GM18861 (cell line): ENCODE measurements around the gene ZNF614.
A peak's percentile ranks its signal among the peaks of the same experiment; 100 is the strongest.
"Not testable (repeated sequence)": the region's sequence is repeated elsewhere in the genome, so short reads cannot be mapped to it uniquely, and the experiment has no call there.

Experiments used
- ATAC-seq: cut with Tn5 transposase; IDR thresholded peaks from one replicate; pipeline ENCODE4 v1.9.1; 2021; ENCODE audit not compliant: unreplicated experiment

Gene ZNF614

GRCh38 chr19:52028027-52028779 lies at the start of gene ZNF614:
Gene ZNF614 (minus strand): TSS chr19:52028379. CDS start chr19:52025745, 2,634 bp downstream.
- peak; percentile 93 for ATAC-seq

GRCh38 chr19:52070496-52070895 lies 42.3 kb upstream of the ZNF614 start:
- ATAC-seq = no peak

GRCh38 chr19:52069653-52070052 lies 41.5 kb upstream of the ZNF614 start:
- no peak for ATAC-seq

- no peak for ATAC-seq
Measured at GRCh38 chr19:52066258-52066863, 38.2 kb upstream of the ZNF614 start.

- no peak for ATAC-seq
Measured at GRCh38 chr19:52065399-52065798, 37.2 kb upstream of the ZNF614 start.

- ATAC-seq = not testable (repeated sequence)
Measured at GRCh38 chr19:52056480-52056879, 28.3 kb upstream of the ZNF614 start.

GRCh38 chr19:52051736-52052135 lies 23.6 kb upstream of the ZNF614 start:
- not testable (repeated sequence) for ATAC-seq

GRCh38 chr19:52048555-52049501 lies 20.6 kb upstream of the ZNF614 start, which contains the start of gene ZNF432:
Gene ZNF432 (minus strand): TSS chr19:52048838. CDS start chr19:52046868, 1,970 bp downstream.
- peak; percentile 81 for ATAC-seq

GRCh38 chr19:52039169-52039568 lies 11.0 kb upstream of the ZNF614 start:
- ATAC-seq = no peak

GRCh38 chr19:52034051-52034728 lies 6.0 kb upstream of the ZNF614 start:
- no peak for ATAC-seq

GRCh38 chr19:52028780-52029123 lies 573 bp upstream of the ZNF614 start:
- ATAC-seq = no peak

- not testable (repeated sequence) for ATAC-seq
Measured at GRCh38 chr19:52026255-52026990, 1.8 kb downstream of the ZNF614 start.

GRCh38 chr19:52024478-52024877 lies 3.7 kb downstream of the ZNF614 start:
- not testable (repeated sequence) for ATAC-seq

- no peak for ATAC-seq
Measured at GRCh38 chr19:52022193-52022592, 6.0 kb downstream of the ZNF614 start.

- ATAC-seq = no peak
Measured at GRCh38 chr19:52020506-52020905, 7.7 kb downstream of the ZNF614 start.

- ATAC-seq = no peak
Measured at GRCh38 chr19:52010674-52011073, 17.5 kb downstream of the ZNF614 start.

- peak; percentile 67 for ATAC-seq
Measured at GRCh38 chr19:52007806-52008557, 20.2 kb downstream of the ZNF614 start, which contains the start of gene ZNF615. Gene ZNF615 (minus strand): TSS chr19:52008211. CDS start chr19:52003711, 4,500 bp downstream.

GRCh38 chr19:52007451-52007805 lies 20.8 kb downstream of the ZNF614 start:
- no peak for ATAC-seq

- ATAC-seq = no peak
Measured at GRCh38 chr19:51994048-51994644, 34.0 kb downstream of the ZNF614 start.
